GM19438 (cell line): Measurements from ENCODE around the gene ACAN.

Experiments
- ATAC-seq: cut with Tn5 transposase; IDR thresholded peaks from one replicate; pipeline ENCODE4 v1.9.1; 2021; ENCODE audit warnings: low read depth; ENCODE audit not compliant: unreplicated experiment

ACAN gene

DNA sequence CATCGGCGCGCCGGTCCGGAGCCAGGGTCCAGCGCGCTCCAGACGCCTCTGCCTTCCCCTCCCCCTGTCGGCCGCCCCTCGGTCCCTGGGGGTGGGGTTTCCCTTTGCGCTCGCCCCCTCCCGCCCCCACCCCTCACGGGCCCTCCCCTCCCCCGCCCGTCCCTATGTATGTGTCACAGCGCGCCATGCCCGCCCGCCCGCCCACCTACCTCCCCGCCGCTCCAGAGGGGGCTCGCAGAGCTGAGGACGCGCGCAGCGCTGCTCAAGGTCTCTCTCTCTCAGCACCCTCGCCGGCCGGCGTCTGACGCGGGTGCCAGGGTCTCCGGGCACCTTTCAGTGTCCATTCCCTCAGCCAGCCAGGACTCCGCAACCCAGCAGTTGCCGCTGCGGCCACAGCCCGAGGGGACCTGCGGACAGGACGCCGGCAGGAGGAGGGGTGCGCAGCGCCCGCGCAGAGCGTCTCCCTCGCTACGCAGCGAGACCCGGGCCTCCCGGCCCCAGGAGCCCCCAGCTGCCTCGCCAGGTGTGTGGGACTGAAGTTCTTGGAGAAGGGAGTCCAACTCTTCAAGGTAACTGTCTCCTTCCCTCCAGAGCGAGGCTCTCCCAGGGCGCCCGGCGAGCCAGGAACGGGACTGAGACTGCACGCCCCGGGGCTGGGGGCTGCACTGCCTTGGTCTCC lies at the start of gene ACAN:
TSS of gene ACAN (plus strand) at position 196 of the 679 bp plus-strand sequence. CDS start 32,771 bp downstream, outside the sequence.
- no peak for ATAC-seq

DNA sequence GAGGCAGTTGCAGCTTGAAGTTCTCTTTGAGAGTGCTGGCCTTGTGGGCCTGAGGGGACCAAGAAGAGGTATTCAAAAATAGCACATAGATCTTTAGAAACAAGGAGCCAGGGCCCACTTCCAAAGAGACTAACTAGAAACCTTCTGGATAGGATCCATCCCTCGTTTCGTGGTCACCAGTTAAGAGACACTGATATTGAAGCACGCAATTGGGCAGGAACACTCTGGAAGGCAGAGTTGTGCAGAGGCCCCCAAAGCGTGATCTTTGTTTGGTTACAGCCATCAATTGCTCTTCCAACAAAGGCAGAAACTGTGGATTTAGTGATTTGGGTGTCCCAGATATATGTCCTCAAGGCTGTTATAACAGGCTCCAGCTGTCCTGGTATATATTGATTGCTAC lies 46.7 kb upstream of the ACAN start:
- ATAC-seq, result no peak

DNA sequence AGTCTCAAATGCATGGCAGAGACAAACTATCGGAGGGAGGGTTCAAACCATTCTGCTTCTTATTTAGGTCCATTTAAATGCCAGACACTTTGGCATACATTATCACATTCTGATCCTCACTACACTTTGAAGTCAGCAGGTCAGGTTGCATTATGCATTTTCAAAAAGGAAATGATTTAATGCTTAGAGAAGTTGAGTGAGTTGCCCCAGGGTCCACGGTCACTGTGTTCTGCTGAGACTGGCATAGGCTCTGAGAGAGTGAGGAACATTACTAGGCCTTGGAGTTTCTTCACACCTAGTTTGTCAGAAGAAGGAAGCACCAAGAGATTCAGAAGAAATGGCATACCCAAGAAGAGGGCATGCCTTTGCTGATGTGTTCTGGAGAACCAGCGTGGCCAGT lies 46.3 kb upstream of the ACAN start:
- ATAC-seq, result no peak

DNA sequence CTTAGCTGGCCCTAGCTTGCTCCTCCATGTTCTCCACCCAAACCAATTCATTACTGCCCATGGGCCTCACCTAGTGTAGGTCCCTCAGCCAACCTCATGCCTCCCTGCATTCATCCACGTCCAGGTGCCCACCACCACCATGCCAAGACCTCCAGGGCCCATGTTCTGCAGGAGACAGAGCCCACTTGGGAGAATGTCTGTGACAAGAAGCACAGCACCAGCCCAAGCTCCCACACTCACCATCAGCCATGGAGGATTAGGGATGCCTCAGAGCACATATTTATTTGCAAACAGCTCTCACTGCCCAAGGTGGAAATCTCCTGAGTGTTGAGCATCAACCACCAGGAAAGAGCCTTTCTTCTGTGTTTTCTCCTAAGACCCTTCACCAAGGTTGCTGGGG lies 43.4 kb upstream of the ACAN start:
- ATAC-seq, result no peak

DNA sequence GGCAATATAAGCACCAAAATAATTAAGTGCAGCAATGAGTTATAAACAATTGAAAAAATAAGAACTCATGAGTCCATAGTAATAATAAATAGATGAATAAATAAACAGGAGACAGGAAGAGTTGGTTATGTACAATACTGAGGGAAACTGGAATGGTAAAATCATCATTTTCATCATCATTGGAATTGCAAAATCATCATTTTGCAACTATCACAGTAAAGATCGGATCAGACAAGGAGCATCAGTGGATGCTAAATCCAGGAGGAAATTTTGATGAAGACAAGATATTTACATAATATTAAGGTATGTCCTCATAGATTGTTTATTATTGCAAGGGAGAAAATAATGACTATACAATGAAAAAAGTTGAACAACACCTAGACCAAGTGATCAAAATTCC lies 38.8 kb upstream of the ACAN start:
- ATAC-seq, result no peak

DNA sequence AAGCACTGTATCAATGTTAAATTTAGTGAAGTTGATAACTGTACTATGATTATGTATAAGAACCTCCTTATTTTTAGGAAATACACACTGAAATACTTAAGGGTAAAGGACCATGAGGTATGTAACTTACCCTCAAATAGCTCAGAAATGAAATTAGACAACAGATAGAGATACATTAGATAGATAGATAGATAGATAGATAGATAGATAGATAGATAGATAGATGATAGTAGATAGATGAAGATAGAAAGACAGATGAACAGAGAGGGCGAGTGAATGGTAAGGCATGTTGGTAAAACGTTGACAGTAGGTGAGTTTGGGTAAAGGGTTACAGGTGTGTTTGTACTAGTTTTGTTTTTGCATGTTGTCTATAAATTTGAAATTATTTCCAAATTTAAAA lies 38.0 kb upstream of the ACAN start:
- ATAC-seq, result no peak

DNA sequence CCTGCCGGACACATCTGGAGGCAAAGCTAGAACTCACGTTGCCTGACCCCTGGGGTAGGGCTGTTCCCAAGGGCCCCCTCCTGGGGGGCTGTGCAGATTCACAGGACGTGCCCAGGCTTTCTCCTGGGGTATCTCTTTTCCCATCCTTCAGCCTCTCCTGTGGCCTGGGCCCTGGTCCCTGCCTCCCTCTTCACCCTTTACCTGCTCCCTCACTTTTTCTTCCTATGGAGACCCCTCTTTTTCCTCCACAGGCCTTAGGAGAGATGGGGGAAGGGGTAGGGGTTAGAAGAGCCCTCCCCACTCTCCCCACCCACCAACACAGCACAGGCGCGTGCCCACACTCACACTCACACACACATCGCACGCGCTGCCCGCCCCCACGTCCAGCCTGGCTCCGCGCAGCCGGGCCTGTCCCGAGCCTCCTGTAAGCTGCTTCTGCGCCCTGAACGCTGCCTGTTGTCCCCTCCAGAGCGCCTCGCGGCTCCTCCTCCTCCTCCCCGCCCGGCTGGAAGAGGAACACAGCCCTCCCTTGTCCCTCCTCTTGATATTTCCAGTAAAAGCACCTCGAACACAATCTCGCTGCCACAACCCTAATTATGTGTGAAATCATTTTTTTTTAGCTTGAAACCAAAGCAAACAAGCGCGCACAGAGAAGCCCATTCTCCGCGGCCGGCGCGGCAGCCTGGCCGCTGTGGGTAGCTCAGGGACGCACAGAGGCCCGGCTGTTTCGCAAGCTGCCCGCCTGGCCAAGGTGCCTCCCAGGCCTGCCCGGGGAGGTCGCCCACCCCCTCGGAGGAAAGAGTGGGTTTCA lies 33.9 kb upstream of the ACAN start:
- ATAC-seq, result no peak

DNA sequence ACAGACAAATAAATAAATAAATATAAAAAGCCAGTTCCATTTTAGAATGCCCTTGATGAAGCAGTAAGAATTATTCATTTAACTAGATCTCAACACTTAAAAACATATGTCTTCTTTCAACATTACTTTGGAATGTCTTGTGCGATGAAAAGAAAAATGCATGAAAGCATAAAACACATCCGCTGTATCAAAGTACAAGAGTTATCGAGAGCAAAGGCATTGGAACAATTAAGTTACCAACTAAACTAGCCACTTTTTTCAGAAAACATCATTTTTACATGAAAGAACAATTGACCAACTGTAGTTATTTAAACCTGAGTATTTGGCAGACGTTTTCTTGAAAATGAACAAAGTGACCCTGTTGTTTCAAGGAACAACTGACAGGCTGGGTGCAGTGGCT lies 27.5 kb upstream of the ACAN start:
- ATAC-seq, result no peak

DNA sequence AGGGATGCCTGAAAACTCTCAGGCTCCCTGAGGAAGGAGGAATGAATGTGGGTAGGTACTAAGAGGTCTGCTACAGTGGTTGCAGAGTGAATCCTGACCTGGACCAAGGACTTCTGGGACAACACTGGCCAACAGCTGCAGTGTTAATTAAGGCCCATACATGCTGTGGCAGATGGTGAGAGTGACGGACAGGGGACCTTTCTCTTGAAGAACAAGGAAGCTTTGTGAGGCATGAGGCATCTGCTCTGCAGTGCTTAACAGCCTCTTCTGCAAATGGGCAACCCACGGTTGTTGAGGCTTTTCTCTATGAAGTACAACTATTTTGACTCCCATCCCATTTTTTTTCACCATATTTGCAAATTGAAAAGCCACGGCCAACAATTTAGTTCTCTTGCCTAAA lies 26.6 kb upstream of the ACAN start:
- ATAC-seq, result no peak

DNA sequence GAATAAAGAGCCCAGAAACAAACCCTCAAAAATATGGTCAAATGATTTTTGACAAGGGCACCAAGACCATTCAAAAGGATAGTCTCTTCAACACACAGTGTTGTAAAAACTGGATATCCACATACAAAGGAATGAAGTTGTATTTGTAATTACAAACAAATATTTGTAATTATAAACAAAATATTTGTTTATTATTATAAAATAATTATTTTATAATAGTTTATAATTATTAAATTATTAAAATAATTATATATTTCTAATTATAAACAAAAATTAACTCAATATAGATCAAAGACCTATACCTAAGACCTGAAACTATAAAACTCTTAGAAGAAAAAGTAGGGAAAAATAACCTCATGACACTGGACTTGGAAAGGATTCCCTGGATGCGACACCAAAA lies 23.3 kb upstream of the ACAN start:
- ATAC-seq, result no peak

DNA sequence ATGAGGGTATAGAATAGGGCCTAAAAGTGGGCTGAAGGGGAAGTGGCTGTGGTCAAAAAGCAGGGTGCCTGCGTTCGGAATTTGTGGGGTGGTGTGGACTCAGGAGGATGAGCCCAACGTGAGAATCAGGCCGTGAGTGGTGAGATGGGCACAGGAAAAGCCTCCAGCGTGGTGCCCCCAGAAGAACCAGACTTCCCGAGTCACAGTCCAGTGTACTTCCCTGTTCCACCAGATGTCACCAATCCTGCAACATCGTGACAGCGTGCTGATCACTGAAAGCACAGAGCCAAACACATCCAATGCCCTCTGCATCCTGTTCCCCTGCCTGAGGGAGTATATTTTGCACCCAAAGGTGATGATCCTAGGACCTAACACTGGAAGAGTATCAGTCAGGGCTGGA lies 20.8 kb upstream of the ACAN start:
- no peak for ATAC-seq

DNA sequence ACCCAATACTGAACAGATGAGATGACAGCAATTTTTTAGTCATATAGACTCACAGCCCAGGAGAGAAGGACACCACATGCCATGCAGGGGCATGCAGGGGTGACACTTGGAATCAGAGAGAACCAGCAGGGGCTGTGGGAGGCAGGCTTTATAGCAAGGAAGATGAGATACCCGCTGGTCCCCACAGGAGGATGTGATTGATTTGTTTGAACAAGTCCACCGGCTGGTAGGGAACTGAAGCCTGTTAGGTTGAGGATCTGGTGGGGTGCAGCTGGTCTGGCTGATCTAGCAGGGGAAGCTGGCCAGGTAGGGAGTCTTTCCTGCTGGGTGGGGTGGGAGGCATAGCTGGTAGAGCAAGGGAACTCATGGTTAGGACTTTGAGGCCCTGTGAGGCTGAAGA lies 18.0 kb upstream of the ACAN start:
- ATAC-seq, result no peak

DNA sequence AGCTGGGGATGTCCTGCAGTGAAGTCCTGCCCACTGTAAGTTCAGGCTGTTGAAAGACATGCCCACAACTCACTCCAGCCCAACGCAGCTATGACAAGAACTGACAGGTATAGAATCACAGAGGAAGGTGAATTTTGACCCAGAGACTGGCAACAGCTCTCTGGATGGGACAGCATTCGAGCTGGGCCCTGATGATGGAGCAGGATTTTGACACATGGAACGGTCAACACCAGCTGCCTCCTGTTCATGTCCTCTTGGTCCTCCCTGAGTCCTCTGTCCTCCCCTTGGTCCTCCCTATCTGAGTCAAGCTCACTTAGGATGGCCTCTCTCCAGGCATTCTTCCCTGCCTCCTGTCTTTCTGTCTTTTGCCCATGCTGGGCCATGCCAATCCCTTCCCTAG lies 15.2 kb upstream of the ACAN start:
- no peak for ATAC-seq

DNA sequence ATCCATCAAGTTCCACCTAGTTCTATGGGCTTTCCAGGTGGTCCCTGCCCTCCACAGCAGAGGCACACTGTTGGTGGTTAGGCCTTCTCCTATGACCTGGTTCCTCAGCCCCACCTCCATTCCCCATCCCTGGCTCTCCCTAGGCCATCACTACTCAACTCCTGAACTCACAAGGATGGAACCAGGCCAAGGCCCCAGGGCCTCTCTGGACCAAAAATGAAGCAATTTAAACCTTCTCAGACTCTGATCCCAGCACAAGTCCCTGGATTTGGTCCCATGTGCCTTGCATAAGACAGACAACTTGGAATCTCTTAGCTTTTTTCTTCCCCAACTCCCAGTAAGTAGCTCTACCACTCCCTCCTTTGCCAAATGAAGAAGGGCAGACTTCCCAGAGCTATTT lies 14.4 kb upstream of the ACAN start:
- ATAC-seq, result no peak

DNA sequence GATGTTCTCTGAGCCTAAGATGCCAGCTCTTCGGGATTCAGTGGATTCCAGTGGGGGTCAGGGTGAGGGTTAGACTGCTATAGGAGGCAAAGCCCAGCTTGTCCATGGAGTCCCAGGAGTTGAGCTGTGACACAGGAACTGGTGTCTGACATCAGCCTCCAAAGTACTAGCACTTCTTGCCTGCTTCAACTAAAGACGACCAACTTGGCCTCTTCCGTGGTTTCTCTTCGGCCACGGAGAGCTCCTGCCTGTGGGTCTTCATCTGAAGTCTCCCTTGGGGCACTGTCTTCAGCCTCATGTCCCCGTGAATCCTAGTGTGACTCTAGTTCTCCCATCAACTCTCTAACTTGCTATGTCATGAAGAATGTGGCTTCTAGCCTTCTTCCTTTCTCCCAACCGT lies 12.8 kb upstream of the ACAN start:
- ATAC-seq, result no peak

DNA sequence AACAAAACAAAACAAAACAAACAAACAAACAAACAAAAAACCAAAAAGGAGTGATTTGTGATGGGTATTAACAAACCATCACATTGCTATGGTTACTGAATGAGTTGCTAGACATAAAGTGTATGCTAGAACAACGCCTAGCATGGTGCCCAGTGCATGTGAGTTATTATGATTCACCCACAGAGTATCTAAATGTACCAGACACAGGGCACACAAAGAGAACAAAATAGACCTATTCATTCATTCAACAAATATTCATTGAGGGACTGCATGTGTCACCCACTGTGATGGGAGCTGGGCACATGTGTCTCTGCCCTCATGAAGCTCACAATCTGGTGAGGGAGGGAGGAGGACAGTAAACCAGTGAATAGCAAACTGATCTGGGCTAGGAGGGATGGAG lies 11.6 kb upstream of the ACAN start:
- ATAC-seq, result no peak

DNA sequence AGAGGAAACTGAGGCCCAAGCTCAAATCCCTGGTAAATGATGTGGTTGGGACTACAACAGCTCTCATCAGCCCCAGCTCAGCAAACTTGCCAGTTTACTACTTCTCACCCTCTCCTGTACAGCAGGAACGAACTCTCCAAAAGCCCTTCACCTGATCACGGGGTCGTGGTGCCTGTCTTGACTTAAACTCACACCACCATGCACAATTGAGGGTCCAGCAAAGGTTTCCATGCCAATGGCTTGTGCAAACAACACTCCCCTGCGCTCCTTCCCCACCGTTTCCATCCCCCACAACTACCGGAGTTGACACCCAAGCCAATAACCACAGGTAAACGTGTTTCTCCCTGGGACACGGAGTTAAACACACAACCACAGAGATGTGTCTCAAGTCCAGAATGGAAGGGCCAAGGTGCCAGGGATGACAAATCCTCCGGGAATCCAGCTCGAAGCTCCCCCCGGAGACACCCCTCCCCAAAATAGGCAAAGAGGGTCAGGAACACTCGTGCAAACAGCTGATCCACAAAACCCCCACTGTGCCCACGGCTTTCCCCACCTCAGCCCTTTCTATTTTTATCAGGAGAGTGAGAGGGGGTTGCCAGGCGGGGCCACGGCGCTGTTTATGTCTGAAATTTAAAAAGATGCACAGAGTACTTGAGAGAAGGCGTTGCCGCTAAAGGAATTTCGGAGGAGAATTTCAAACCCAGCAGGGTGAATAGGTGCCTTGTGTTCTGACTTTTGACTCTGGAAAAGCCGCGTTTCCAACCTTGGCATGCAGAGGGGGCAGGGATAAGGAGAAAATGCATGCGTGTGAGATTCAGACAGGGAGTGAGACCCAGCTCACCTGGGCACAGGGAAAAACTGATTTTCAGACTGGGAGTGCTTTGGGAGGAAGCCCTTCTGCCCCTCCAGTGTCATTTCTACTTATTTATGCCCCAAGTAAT lies 10.6 kb upstream of the ACAN start:
- ATAC-seq, result no peak

DNA sequence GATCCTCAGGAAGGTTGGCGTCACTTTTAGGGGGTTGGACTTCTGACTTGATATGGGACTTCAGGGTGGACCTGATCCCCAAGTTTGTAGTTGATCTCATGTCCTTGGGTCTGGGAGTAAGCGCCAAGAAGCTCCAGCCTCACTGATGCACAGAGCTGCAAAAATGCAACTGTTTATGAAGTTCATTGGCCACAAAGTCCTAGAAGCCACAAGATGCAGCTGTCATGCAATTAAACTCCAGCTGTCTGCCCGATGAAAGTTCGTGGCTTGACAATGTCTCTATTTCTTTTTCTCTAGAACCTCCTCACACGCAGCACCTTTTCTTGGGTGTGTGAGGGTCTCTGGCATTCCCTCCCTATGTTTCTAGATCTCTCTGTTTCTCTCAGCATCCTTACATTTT lies 9.2 kb upstream of the ACAN start:
- ATAC-seq, result no peak

DNA sequence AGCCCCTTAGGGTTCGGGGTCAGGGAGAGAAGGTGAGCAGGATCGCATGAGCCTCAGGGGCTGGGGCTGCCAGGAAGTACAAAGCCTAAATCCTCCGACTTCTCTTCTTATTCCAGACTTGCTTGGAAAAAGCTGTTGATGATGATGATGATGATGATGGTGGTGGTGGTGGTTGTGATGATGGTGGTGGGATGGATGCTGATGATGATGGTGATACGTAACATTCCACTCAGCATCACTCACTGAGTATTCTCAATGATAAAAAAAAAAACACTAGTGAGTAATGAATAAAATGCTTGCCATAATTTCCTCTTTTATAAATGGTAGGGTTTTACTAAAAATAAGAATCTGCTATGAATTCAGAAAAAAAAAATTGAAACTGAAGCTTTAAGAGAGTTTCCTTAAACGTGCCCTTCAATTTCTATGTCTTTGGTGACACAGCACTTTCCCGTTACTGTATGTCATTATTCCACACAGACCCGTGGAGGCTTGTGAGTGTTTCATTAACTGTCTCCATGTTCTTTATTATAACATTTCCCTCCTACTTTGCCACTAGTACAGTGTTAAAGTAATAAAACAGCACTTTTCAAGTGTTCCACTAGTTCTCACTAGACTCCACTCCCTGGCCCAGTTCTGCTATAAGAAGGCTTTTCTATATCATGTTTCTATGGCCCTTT lies 5.4 kb upstream of the ACAN start:
- ATAC-seq, result no peak

DNA sequence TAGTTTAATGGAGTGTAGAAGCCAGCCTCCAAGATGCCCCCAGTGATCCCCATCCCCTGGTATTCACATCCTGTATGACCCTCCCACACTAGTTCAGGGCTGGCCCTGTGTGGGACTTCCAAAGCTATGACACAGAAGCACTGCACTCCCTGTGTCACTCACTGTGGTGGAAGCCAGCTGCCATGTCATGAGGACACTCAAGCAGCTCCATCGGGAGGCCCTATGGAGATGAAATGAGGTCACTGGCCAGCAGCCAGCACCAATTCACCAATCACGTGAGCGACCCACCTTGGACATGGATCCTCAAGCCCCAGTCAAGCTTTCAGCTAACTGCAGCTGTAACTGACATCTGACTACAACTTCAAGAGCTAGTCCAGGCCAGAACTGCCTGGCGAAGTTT lies 3.9 kb upstream of the ACAN start:
- ATAC-seq, result no peak

DNA sequence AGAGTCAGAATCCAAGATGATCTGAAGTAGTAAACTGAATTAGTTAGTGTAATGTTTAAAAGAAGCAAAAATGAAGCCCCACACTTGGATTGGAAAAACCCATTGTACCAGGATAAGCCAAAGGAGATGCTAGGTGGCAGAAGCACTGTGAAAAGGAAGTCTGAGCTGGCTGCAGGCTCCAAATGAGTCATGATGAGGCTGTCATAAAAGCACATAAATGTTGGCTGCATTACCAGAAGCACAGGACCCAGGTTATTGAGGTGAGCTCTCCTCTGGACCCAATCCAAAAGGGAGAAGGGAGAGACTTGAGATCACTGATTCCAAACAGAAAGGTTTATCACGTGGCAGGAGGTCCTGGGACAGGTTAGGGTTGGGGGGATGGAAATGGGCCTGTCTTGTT lies 3.2 kb upstream of the ACAN start:
- ATAC-seq, result no peak
